HT-29 (cell line): ENCODE measurements around the gene HHAT. TPM values are rescaled to one million over a fixed set of nuclear protein-coding genes. Genes with fewer than 3 reads are reported as not detected.
A peak's percentile ranks its signal among the peaks of the same experiment; 100 is the strongest.

Experiments
- DNase-seq: peaks from one replicate; pipeline ENCODE4 v3.0.0-alpha.2; 2015; ENCODE audit warnings: low spot score
- total RNA-seq: library from RNA; depleted of rRNA; stranded (reverse); fragments of >200 nt; shearing (Covaris generic); gene quantifications from 2 replicates; pipeline ENCODE4 v1.2.3, GENCODE V29; 2014; rRNA removed

HHAT gene
- 0.37 and 0.46 TPM in 2 replicates for total RNA-seq

GRCh38 chr1:210328746-210329503 is at the start of gene HHAT:
TSS of gene HHAT (plus strand) at chr1:210328902. CDS start at chr1:210348976, 20,074 bp downstream.
- peak; percentile 77 for DNase-seq

- DNase-seq = no peak
These were observed 48.5 kb upstream of the HHAT start for GRCh38 chr1:210280221-210280620.

- DNase-seq = no peak
These were observed 40.6 kb upstream of the HHAT start for GRCh38 chr1:210288116-210288515.

- no peak for DNase-seq
These were observed 39.5 kb upstream of the HHAT start for GRCh38 chr1:210289248-210289647.

GRCh38 chr1:210291081-210291764 is 37.5 kb upstream of the HHAT start:
- DNase-seq = no peak

GRCh38 chr1:210291786-210292230 is 36.9 kb upstream of the HHAT start:
- DNase-seq = no peak

GRCh38 chr1:210292231-210292871 is 36.4 kb upstream of the HHAT start:
- no peak for DNase-seq

GRCh38 chr1:210293171-210293607 is 35.5 kb upstream of the HHAT start:
- DNase-seq = no peak

- no peak for DNase-seq
These were observed 33.5 kb upstream of the HHAT start for GRCh38 chr1:210294999-210295745.

- DNase-seq = no peak
These were observed 32.0 kb upstream of the HHAT start for GRCh38 chr1:210296682-210297081.

- no peak for DNase-seq
These were observed 30.4 kb upstream of the HHAT start for GRCh38 chr1:210298296-210298695.

- DNase-seq = no peak
These were observed 29.8 kb upstream of the HHAT start for GRCh38 chr1:210298936-210299335.

GRCh38 chr1:210299501-210299900 is 29.2 kb upstream of the HHAT start:
- no peak for DNase-seq

- DNase-seq = no peak
These were observed 27.6 kb upstream of the HHAT start for GRCh38 chr1:210300923-210301614.

- no peak for DNase-seq
These were observed 27.1 kb upstream of the HHAT start for GRCh38 chr1:210301615-210302000.

- DNase-seq = no peak
These were observed 26.2 kb upstream of the HHAT start for GRCh38 chr1:210302501-210302900.

- DNase-seq = no peak
These were observed 25.3 kb upstream of the HHAT start for GRCh38 chr1:210303391-210303790.

GRCh38 chr1:210310562-210311153 is 18.0 kb upstream of the HHAT start:
- DNase-seq = no peak

GRCh38 chr1:210311726-210312493 is 16.8 kb upstream of the HHAT start:
- no peak for DNase-seq

- DNase-seq = no peak
These were observed 15.6 kb upstream of the HHAT start for GRCh38 chr1:210313046-210313595.
